SK-N-SH (cell line): ENCODE results near the gene SPON2. TPM values are rescaled to one million over a fixed set of nuclear protein-coding genes. Genes with fewer than 3 reads are reported as not detected.

Experiments
- CTCF ChIA-PET: fragments of 300-600, 350-600 bp; formaldehyde crosslinking; extraction: SDS; loops from one replicate; lab custom pipeline; 2021; lab: Yijun Ruan, JAX
- POLR2A ChIA-PET: fragments of 350-600 bp; sonication (Branson Sonifier 250); formaldehyde crosslinking; extraction: SDS; loops from one replicate; lab custom pipeline; 2020; ENCODE audit warnings: antibody characterized with exemption, inconsistent platforms; lab: Yijun Ruan, JAX
- DNase-seq: peaks from one replicate; pipeline ENCODE4 v3.0.0; 2012
- H2AFZ ChIP-seq: fragments of 200-600 bp; sonication (generic); 2 replicates; pipeline ENCODE4 v1.8.1; 2016; ENCODE audit warnings: antibody characterized with exemption, mild to moderate bottlenecking, low read depth
- H3F3A ChIP-seq: fragments of 200-600 bp; sonication (generic); replicated peaks from 2 replicates; pipeline ENCODE3; 2016; ENCODE audit warnings: antibody characterized with exemption, mild to moderate bottlenecking; ENCODE audit not compliant: insufficient read depth
- H3K27ac ChIP-seq, 2 experiments: fragments of 200-500 bp in 1 of 2; fragments of 200-600 bp in 1 of 2; sonication (Bioruptor generic) in 1 of 2; sonication (generic), shearing (Covaris generic) in 1 of 2; 2 replicates each; pipeline versions ENCODE4 v1.5.1 to v1.6.1; 2014 to 2016; ENCODE audit warnings: low read depth in 2 of 2, inconsistent platforms in 1 of 2, low read length in 1 of 2, mild to moderate bottlenecking in 1 of 2, mixed read lengths in 1 of 2
- H3K27me3 ChIP-seq: fragments of 200-600 bp; sonication (generic), shearing (Covaris generic); 2 replicates; pipeline ENCODE4 v1.6.1; 2016; ENCODE audit warnings: mixed run types; ENCODE audit not compliant: insufficient read depth
- H3K36me3 ChIP-seq, 2 experiments: fragments of 200-500 bp in 1 of 2; fragments of 200-600 bp in 1 of 2; sonication (Bioruptor generic) in 1 of 2; sonication (generic) in 1 of 2; replicated peaks in 1 of 2; 2 replicates each; pipeline versions ENCODE3 to v1.5.1; 2014 to 2016; ENCODE audit warnings: low read length in 1 of 2, mild to moderate bottlenecking in 1 of 2; ENCODE audit not compliant: insufficient read depth in 2 of 2, control insufficient read depth in 1 of 2
- H3K4me1 ChIP-seq, 2 experiments: fragments of 200-500 bp in 1 of 2; fragments of 200-600 bp in 1 of 2; sonication (Bioruptor generic) in 1 of 2; sonication (generic), shearing (Covaris generic) in 1 of 2; 2 replicates each; pipeline versions ENCODE4 v1.5.1 to v1.6.1; 2014 to 2016; ENCODE audit warnings: low read depth in 1 of 2, low read length in 1 of 2, mixed run types in 1 of 2; ENCODE audit not compliant: insufficient read depth in 2 of 2, control insufficient read depth in 1 of 2
- H3K4me2 ChIP-seq: fragments of 200-600 bp; sonication (generic), shearing (Covaris generic); 2 replicates; pipeline ENCODE4 v1.6.1; 2017; ENCODE audit warnings: mixed run types
- H3K4me3 ChIP-seq, 2 experiments: fragments of 200-500 bp in 1 of 2; fragments of 200-600 bp in 1 of 2; sonication (Bioruptor generic) in 1 of 2; sonication (generic), shearing (Covaris generic) in 1 of 2; 2 replicates each; pipeline versions ENCODE4 v1.5.1 to v1.8.1; 2014 to 2016; ENCODE audit warnings: low read depth in 2 of 2, inconsistent platforms in 1 of 2, low read length in 1 of 2, mild to moderate bottlenecking in 1 of 2, mixed read lengths in 1 of 2, moderate library complexity in 1 of 2
- H3K79me2 ChIP-seq: fragments of 200-600 bp; sonication (generic); 2 replicates; pipeline ENCODE4 v1.8.1; 2017; ENCODE audit warnings: mild to moderate bottlenecking; ENCODE audit not compliant: insufficient read depth
- H3K9ac ChIP-seq: fragments of 200-600 bp; sonication (generic); 2 replicates; pipeline ENCODE4 v1.6.1; 2017; ENCODE audit warnings: mixed run types
- H3K9me2 ChIP-seq: fragments of 200-600 bp; sonication (generic); 2 replicates; pipeline ENCODE4 v1.6.1; 2017; ENCODE audit warnings: mixed run types
- H3K9me3 ChIP-seq: fragments of 200-600 bp; sonication (generic); 2 replicates; pipeline ENCODE4 v1.6.1; 2017; ENCODE audit warnings: mixed run types, mild to moderate bottlenecking, moderate library complexity
- H4K20me1 ChIP-seq: fragments of 200-600 bp; sonication (generic); 2 replicates; pipeline ENCODE4 v1.6.1; 2017; ENCODE audit warnings: mild to moderate bottlenecking, mixed run types; ENCODE audit not compliant: insufficient read depth
- CHD2 ChIP-seq: fragments of 150-350 bp; IDR thresholded peaks from 2 replicates; pipeline ENCODE4 v1.6.1; 2018; ENCODE audit warnings: low read length; ENCODE audit not compliant: partially characterized antibody
- ELF1 ChIP-seq: IDR thresholded peaks from 2 replicates; pipeline ENCODE4 v1.4.0; 2012
- EP300 ChIP-seq, 2 experiments: IDR thresholded peaks; 2 replicates each; pipeline versions ENCODE4 v1.4.0 to v1.6.1; 2012; ENCODE audit warnings: borderline replicate concordance in 1 of 2, low read depth in 1 of 2, low read length in 1 of 2
- FOXJ3 ChIP-seq: sonication (generic); formaldehyde crosslinking; IDR thresholded peaks from 2 replicates; pipeline ENCODE4 v1.5.1; 2020; ENCODE audit warnings: mild to moderate bottlenecking, missing genetic modification reagents
- GABPA ChIP-seq: IDR thresholded peaks from 2 replicates; pipeline ENCODE4 v1.4.0; 2012; ENCODE audit warnings: low read depth, mild to moderate bottlenecking
- GATA2 ChIP-seq: sonication (generic); formaldehyde crosslinking; IDR thresholded peaks from 2 replicates; pipeline ENCODE4 v1.5.0; 2020; ENCODE audit warnings: mild to moderate bottlenecking, missing genetic modification reagents
- MEF2A ChIP-seq: IDR thresholded peaks from 2 replicates; pipeline ENCODE4 v1.4.0; 2012; ENCODE audit warnings: low read depth, borderline replicate concordance
- MXI1 ChIP-seq: IDR thresholded peaks from 2 replicates; pipeline ENCODE4 v1.6.1; 2012; ENCODE audit warnings: mild to moderate bottlenecking, low read depth, low read length, improper control_type of control experiment
- NFIC ChIP-seq: IDR thresholded peaks from 2 replicates; pipeline ENCODE4 v1.4.0; 2012; ENCODE audit warnings: borderline replicate concordance
- NRF1 ChIP-seq: IDR thresholded peaks from 2 replicates; pipeline ENCODE4 v1.6.1; 2012; ENCODE audit warnings: low read depth, mild to moderate bottlenecking, low read length
- RAD21 ChIP-seq: IDR thresholded peaks from 2 replicates; pipeline ENCODE4 v1.6.1; 2012; ENCODE audit warnings: mild to moderate bottlenecking, low read length
- SIN3A ChIP-seq: IDR thresholded peaks from 2 replicates; pipeline ENCODE4 v1.6.1; 2012; ENCODE audit warnings: low read depth, mild to moderate bottlenecking, low read length, moderate library complexity, borderline replicate concordance
- TEAD4 ChIP-seq: IDR thresholded peaks from 2 replicates; pipeline ENCODE4 v1.4.0; 2012; ENCODE audit warnings: mild to moderate bottlenecking, borderline replicate concordance; ENCODE audit not compliant: insufficient read depth
- YY1 ChIP-seq: IDR thresholded peaks from 2 replicates; pipeline ENCODE4 v1.4.0; 2012; ENCODE audit warnings: low read depth, mild to moderate bottlenecking
- WGBS: methylation state at CpG from one replicate; pipeline ENCODE4 v1.1.6; 2017; ENCODE audit warnings: low lambda C conversion rate; 5-methylcytosine and 5-hydroxymethylcytosine counted together
- polyA plus RNA-seq, 3 experiments: library from polyadenylated mRNA; depleted of rRNA; stranded (reverse); fragments of >200 nt; gene quantifications; 2 replicates each; pipeline ENCODE4 v1.2.3, GENCODE V29; 2012
- TF ChIP-seq, protein P1 (sequence below): IDR thresholded peaks from 2 replicates; pipeline ENCODE4 v1.4.0; 2012; ENCODE audit warnings: low read depth, borderline replicate concordance
- TF ChIP-seq, protein P2 (sequence below): IDR thresholded peaks from 2 replicates; pipeline ENCODE4; 2012
- TF ChIP-seq, protein P3 (sequence below): fragments of 150-350 bp; IDR thresholded peaks from 2 replicates; pipeline ENCODE4 v1.6.1; 2016; ENCODE audit warnings: mild to moderate bottlenecking, low read depth, low read length
- TF ChIP-seq, protein P4 (sequence below): fragments of 200-600 bp; sonication (generic); IDR thresholded peaks from 2 replicates; pipeline ENCODE4 v1.6.1; 2017; ENCODE audit warnings: antibody characterized with exemption, mild to moderate bottlenecking, moderate library complexity
- TF ChIP-seq, protein P5 (sequence below): IDR thresholded peaks from 2 replicates; pipeline ENCODE4 v1.4.0; 2012; ENCODE audit warnings: low read depth, borderline replicate concordance

The SPON2 gene
- polyA plus RNA-seq, 1 of the 3 experiments (the other 2 are of a cell fraction): 11.4 TPM

DNA sequence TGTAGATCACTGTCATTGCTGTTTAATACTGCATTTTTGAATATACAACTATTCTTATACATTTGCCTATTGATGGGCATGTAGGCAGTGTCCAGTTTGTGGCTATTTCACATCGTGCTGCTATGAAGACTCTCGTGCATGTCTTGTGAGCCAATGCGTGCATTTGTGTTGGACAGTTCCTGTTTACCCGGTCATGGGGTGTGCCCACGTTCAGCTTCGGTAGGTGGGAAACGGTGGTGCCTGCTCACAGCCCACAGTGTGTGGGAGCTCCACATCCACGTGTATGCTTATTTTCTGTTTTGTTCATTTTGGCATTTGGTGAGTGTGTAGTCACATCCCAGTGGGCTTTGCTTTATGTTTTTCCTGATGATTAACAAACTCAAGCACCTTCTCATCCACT is 39.4 kb downstream of the SPON2 start:
- POLR2A ChIA-PET: interaction anchor here (0.6 kb wide), 1 partner anchor 128 kb away, joined by 4 read pairs; no protein-coding TSS in a partner anchor

DNA sequence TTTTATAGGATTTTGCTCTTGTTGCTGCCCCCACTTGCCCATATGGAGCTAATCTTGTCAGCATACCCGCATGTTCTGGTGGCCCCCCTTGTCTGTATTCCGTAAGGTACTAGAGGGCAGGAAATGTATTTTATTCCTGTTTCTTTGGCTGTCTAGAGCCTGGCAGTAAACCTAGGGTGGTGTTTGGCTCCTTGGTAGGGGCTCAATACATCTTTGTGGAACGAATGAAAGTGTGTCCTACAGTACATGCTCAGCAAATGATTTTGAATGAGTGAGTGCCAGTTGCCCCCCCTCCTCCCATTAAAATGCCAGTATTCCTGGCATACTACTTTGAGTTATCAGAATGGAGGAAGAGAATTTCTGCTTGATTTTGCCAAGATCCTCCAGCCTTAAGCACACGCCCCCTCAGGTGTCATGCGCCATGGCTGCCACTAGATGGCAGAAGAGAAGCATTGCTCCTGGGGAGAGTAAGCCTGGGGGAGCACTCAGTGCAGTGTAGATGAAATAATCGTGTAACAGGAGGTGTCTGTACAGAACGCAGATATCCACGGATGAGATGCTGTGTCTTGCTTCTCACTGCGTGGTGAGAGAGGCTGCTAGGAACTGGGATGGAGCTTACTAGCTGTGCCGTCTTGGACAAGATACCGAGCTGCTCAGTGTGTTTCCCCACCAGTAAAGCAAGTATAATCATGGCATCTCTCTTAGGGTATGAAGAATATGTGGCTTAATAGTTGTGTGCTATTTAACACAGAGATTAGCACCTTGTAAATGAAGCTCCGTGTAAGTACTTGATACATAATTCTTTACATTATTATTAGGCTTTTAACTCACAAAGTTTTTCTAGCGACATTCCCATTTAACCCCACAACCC is 41.8 kb downstream of the SPON2 start:
- no peak overlapping the region for H2AFZ ChIP-seq
- TF ChIP-seq, protein P1, sequence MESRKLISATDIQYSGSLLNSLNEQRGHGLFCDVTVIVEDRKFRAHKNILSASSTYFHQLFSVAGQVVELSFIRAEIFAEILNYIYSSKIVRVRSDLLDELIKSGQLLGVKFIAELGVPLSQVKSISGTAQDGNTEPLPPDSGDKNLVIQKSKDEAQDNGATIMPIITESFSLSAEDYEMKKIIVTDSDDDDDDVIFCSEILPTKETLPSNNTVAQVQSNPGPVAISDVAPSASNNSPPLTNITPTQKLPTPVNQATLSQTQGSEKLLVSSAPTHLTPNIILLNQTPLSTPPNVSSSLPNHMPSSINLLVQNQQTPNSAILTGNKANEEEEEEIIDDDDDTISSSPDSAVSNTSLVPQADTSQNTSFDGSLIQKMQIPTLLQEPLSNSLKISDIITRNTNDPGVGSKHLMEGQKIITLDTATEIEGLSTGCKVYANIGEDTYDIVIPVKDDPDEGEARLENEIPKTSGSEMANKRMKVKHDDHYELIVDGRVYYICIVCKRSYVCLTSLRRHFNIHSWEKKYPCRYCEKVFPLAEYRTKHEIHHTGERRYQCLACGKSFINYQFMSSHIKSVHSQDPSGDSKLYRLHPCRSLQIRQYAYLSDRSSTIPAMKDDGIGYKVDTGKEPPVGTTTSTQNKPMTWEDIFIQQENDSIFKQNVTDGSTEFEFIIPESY: no peak
- no peak for TF ChIP-seq CHD2
- TF ChIP-seq ELF1: no peak
- TF ChIP-seq, protein P2, sequence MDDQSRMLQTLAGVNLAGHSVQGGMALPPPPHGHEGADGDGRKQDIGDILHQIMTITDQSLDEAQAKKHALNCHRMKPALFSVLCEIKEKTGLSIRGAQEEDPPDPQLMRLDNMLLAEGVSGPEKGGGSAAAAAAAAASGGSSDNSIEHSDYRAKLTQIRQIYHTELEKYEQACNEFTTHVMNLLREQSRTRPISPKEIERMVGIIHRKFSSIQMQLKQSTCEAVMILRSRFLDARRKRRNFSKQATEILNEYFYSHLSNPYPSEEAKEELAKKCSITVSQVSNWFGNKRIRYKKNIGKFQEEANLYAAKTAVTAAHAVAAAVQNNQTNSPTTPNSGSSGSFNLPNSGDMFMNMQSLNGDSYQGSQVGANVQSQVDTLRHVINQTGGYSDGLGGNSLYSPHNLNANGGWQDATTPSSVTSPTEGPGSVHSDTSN: no peak
- no peak for TF ChIP-seq TEAD4
- TF ChIP-seq RAD21: peak; percentile 95
- no peak for TF ChIP-seq NRF1
- TF ChIP-seq, protein P3, sequence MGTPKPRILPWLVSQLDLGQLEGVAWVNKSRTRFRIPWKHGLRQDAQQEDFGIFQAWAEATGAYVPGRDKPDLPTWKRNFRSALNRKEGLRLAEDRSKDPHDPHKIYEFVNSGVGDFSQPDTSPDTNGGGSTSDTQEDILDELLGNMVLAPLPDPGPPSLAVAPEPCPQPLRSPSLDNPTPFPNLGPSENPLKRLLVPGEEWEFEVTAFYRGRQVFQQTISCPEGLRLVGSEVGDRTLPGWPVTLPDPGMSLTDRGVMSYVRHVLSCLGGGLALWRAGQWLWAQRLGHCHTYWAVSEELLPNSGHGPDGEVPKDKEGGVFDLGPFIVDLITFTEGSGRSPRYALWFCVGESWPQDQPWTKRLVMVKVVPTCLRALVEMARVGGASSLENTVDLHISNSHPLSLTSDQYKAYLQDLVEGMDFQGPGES: no peak
- TF ChIP-seq YY1: no peak
- TF ChIP-seq EP300 (IDR thresholded peaks at IDR 0.05; ENCODE audit: borderline replicate concordance in 1 of 2, low read depth in 1 of 2, low read length in 1 of 2): no peak
- no peak for TF ChIP-seq MEF2A
- TF ChIP-seq GATA2 (CRISPR knock-in tag): no peak
- no peak for TF ChIP-seq NFIC
- TF ChIP-seq FOXJ3 (CRISPR knock-in tag): no peak
- no peak for TF ChIP-seq MXI1
- TF ChIP-seq, protein P4, sequence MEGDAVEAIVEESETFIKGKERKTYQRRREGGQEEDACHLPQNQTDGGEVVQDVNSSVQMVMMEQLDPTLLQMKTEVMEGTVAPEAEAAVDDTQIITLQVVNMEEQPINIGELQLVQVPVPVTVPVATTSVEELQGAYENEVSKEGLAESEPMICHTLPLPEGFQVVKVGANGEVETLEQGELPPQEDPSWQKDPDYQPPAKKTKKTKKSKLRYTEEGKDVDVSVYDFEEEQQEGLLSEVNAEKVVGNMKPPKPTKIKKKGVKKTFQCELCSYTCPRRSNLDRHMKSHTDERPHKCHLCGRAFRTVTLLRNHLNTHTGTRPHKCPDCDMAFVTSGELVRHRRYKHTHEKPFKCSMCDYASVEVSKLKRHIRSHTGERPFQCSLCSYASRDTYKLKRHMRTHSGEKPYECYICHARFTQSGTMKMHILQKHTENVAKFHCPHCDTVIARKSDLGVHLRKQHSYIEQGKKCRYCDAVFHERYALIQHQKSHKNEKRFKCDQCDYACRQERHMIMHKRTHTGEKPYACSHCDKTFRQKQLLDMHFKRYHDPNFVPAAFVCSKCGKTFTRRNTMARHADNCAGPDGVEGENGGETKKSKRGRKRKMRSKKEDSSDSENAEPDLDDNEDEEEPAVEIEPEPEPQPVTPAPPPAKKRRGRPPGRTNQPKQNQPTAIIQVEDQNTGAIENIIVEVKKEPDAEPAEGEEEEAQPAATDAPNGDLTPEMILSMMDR: peak; percentile 99
- TF ChIP-seq GABPA: no peak

More for the DNA sequence above, 39.4 kb downstream of the SPON2 start:
- no peak overlapping the region for H3K9ac ChIP-seq
- DNase-seq: no peak
- H3K27ac ChIP-seq: no peak overlapping the region
- H3K4me3 ChIP-seq: no peak overlapping the region
- no peaks in the 10 kb centered on the region for H3K79me2 ChIP-seq
- H3K36me3 ChIP-seq: no peaks in the 10 kb centered on the region
- H3K27me3 ChIP-seq: peaks cover 1% of the 10 kb centered on the region; the same call in 1 of the 2 replicates
- 45% methylated on average over 8 of the region's 8 CpGs for WGBS
- no peaks in the 10 kb centered on the region for H3K9me2 ChIP-seq
- H2AFZ ChIP-seq: no peak overlapping the region
- H3K4me2 ChIP-seq: no peak overlapping the region
- no peaks in the 10 kb centered on the region for H3F3A ChIP-seq
- H3K4me1 ChIP-seq: peaks cover 0 to 5% of the 10 kb centered on the region in 2 experiments; a peak in 1 of 4 replicates
- CTCF ChIA-PET: interaction anchor here (1.1 to 2.6 kb wide), 3 partner anchors 20 to 134 kb away, joined by 3 to 18 read pairs (median 4); no protein-coding TSS in a partner anchor
- no peak for TF ChIP-seq SIN3A
- TF ChIP-seq, protein P5, sequence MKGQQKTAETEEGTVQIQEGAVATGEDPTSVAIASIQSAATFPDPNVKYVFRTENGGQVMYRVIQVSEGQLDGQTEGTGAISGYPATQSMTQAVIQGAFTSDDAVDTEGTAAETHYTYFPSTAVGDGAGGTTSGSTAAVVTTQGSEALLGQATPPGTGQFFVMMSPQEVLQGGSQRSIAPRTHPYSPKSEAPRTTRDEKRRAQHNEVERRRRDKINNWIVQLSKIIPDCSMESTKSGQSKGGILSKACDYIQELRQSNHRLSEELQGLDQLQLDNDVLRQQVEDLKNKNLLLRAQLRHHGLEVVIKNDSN: no peak
- no peak for TF ChIP-seq TEAD4
- H4K20me1 ChIP-seq: no peaks in the 10 kb centered on the region
- H3K9me3 ChIP-seq: no peaks in the 10 kb centered on the region

More for the DNA sequence above, 41.8 kb downstream of the SPON2 start:
- Histone ChIP-seq H3K4me3 (peak overlapping the region in 1 of 2 experiments; percentile 40; a peak in 1 of 4 replicates), H4K20me1 (no peaks in the 10 kb centered on the region), H3K4me2 (no peak overlapping the region), H3K4me1 (peaks cover 0 to 3% of the 10 kb centered on the region in 2 experiments; a peak in 1 of 4 replicates), H3K27me3 (peaks cover 7% of the 10 kb centered on the region; the same call in 1 of the 2 replicates), H3K79me2 (no peaks in the 10 kb centered on the region), H3K9ac (no peak overlapping the region), H3K9me2 (no peaks in the 10 kb centered on the region), H3K9me3 (no peaks in the 10 kb centered on the region), H3F3A (no peaks in the 10 kb centered on the region), H3K27ac (no peak overlapping the region), H3K36me3 (no peaks in the 10 kb centered on the region)
- peak; percentile 79 for DNase-seq
- 26% methylated on average over 13 of the region's 13 CpGs for WGBS
- ChIA-PET POLR2A (no interaction called here), CTCF (interaction anchor here (0.6 to 3.8 kb wide), 59 partner anchors 8 to 498 kb away, joined by 3 to 31 read pairs (median 4); partner anchors contain the start of genes MAEA and SPON2)
